Measurements from ENCODE around the gene FOXJ2. TPM values are rescaled to one million over a fixed set of nuclear protein-coding genes. Genes with fewer than 3 reads are reported as not detected.

Gene FOXJ2
- total RNA-seq, 1 experiment from 2014 or later = 5.5 TPM

DNA sequence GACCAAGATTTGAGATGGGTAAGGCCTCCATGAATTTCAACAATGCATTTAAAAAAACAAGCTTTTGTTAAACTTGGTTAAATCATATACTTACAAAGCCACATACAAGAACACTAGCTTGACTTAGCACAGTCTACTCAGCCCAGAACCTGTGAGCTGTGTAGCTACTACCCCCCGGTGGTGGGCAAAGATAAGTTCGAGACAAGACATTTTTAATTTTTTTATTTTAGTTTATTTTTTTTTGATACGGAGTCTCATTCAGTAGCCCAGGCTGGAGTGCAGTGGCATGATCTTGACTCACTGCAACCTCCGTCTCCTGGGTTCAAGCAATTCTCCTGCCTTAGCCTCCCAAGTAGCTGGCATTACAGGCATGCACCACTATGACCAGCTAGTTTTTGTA is 45.9 kb downstream of the FOXJ2 start:
- no peak overlapping the region for H2BK15ac ChIP-seq (ENCODE audit: low read depth, low read length)
- no peaks in the 10 kb centered on the region for H3K27me3 ChIP-seq (ENCODE audit: insufficient read depth, low read length)
- H2AK5ac ChIP-seq (ENCODE audit: insufficient read length, low read length) = no peak overlapping the region
- H3T11ph ChIP-seq (ENCODE audit: low read length) = no peak overlapping the region
- no peaks in the 10 kb centered on the region; the same call in 1 of the 2 replicates for H3K4me1 ChIP-seq (ENCODE audit: insufficient read depth, low read length)
- peak; percentile 62 for DNase-seq
- H3K9me3 ChIP-seq (ENCODE audit: control insufficient read depth, low read depth, low read length) = no peaks in the 10 kb centered on the region
- no peak overlapping the region for H2BK12ac ChIP-seq (ENCODE audit: insufficient read length, low read depth, low read length)
- H4K20me1 ChIP-seq (ENCODE audit: control insufficient read depth, insufficient read depth, insufficient read length) = no peaks in the 10 kb centered on the region
- H3K4me3 Mint-ChIP-seq = no peak overlapping the region
- no peaks in the 10 kb centered on the region for H3K36me3 Mint-ChIP-seq (ENCODE audit: insufficient read depth in 1 of 3, low read depth in 3 of 3)
- H4K5ac ChIP-seq (ENCODE audit: insufficient read length, low read depth, low read length) = no peak overlapping the region
- H2BK120ac ChIP-seq (ENCODE audit: low read depth, low read length, poor library complexity, severe bottlenecking) = no peak overlapping the region
- H3K4me1 Mint-ChIP-seq = peaks cover 26 to 27% of the 10 kb centered on the region in 2 experiments
- no peaks in the 10 kb centered on the region for H3K9me3 Mint-ChIP-seq
- H3K79me2 ChIP-seq (ENCODE audit: insufficient read depth, low read length) = peaks cover 4% of the 10 kb centered on the region; the same call in 1 of the 2 replicates
- H3K23me2 ChIP-seq (ENCODE audit: insufficient read length, low read depth, low read length, poor library complexity, severe bottlenecking) = peaks cover 9% of the 10 kb centered on the region
- H3K79me1 ChIP-seq (ENCODE audit: insufficient read depth, low read depth, low read length, poor library complexity, severe bottlenecking) = no peaks in the 10 kb centered on the region
- no peak overlapping the region for H3K23ac ChIP-seq (ENCODE audit: insufficient read length, low read depth, low read length)
- H3K9ac ChIP-seq (ENCODE audit: extremely low read depth, insufficient read length, low read length) = no peak overlapping the region
- H4K8ac ChIP-seq (replicated peaks; ENCODE audit: insufficient read length, low read depth, low read length) = no peak overlapping the region
- TF ChIP-seq, protein P1, sequence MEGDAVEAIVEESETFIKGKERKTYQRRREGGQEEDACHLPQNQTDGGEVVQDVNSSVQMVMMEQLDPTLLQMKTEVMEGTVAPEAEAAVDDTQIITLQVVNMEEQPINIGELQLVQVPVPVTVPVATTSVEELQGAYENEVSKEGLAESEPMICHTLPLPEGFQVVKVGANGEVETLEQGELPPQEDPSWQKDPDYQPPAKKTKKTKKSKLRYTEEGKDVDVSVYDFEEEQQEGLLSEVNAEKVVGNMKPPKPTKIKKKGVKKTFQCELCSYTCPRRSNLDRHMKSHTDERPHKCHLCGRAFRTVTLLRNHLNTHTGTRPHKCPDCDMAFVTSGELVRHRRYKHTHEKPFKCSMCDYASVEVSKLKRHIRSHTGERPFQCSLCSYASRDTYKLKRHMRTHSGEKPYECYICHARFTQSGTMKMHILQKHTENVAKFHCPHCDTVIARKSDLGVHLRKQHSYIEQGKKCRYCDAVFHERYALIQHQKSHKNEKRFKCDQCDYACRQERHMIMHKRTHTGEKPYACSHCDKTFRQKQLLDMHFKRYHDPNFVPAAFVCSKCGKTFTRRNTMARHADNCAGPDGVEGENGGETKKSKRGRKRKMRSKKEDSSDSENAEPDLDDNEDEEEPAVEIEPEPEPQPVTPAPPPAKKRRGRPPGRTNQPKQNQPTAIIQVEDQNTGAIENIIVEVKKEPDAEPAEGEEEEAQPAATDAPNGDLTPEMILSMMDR (conservative IDR thresholded peaks at IDR 0.05) = peak; percentile 71
- H2BK5ac ChIP-seq (ENCODE audit: insufficient read length, low read length) = no peak overlapping the region
- H3K18ac ChIP-seq (ENCODE audit: insufficient read length, low read depth, low read length) = no peak overlapping the region
- H3K27ac ChIP-seq (ENCODE audit: insufficient read length, low read depth, low read length) = no peak overlapping the region
- WGBS (ENCODE audit: extremely low coverage, insufficient read length, low lambda C conversion rate) = no CpG with 5 or more reads among the region's 4 CpGs
- no peak overlapping the region for H4K91ac ChIP-seq (ENCODE audit: insufficient read length, low read depth, low read length)
- no peak overlapping the region for H3K4ac ChIP-seq (ENCODE audit: low read depth, low read length)
- H3K27ac Mint-ChIP-seq = no peak overlapping the region
- H3K27me3 Mint-ChIP-seq (ENCODE audit: low read depth) = no peaks in the 10 kb centered on the region
- H2BK20ac ChIP-seq (ENCODE audit: low read depth, low read length, poor library complexity, severe bottlenecking) = no peak overlapping the region
- no peak overlapping the region for H3K56ac ChIP-seq (ENCODE audit: insufficient read length, low read depth, low read length)
- H3K4me2 ChIP-seq (ENCODE audit: insufficient read depth, insufficient read length, low read length) = no peak overlapping the region
- H3K14ac ChIP-seq (ENCODE audit: insufficient read depth, low read length) = no peak overlapping the region
- no peak overlapping the region for H2AFZ ChIP-seq (ENCODE audit: low read length)

Measured in H9 (cell line).